NCI-H524 treated with DMSO at 0.1 percent for 48 hours (cell line): Measurements from ENCODE around the gene IGSF21.

Experiments used
- DNase-seq: peaks from one replicate; lab custom pipeline; 2025; lab: John Stamatoyannopoulos, UW

The IGSF21 gene

DNA sequence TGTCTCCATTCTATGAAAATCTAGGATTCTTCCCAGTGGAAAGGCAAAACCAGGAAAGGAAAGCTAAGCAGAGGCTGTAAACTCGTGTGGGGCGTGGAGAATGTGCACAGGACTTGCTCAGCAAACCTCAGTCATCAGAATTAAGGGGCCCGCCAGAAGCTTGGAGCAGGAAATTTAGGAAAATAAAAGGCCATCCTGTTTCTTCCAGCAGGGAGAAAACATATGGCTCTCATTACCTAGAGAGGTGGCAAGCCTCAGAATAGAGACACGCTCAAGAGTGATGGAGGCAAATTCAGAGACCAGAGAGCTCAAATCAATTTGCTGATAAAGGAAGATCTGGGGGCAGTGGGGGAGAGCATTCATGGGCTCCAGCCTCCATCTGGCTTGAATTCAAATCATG, 221.2 kb downstream of the IGSF21 start:
- DNase-seq = no peak

DNA sequence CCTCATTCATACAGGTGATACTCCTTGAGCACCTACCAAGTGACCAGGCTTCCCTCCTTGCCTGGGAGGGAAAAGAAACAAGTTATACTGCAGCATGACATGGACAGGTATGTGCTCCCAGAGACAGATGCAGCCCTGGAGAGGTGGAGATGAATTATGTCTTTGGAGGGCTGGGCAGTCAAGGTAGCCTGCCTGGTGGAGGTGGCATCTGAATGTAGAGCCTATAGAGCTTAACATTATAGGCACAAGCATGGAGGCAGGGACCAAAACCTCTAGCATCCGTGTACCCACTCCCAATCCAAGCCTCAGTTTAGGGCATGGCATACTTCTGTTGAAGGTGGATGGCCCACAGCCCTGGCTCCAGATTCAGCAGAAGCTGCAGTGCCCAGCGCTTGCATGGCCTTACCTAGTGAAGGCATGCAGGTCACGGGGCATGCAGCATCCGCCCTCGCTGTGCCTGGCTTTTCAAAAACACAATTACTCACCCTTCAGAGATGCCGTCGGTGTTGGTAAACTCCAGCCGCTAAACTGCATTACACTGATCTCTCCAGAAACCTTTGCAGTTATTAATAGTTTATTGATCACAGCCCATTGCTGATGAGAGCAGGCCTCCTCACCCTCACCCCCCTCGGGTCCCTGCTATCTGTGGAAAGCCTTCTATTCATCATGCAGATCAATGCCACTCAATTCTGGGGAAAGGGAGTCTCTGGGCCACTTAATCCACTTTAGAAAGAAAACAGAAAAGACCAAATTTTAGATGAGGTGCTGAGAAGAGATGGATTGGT, 222.1 kb downstream of the IGSF21 start:
- no peak for DNase-seq

DNA sequence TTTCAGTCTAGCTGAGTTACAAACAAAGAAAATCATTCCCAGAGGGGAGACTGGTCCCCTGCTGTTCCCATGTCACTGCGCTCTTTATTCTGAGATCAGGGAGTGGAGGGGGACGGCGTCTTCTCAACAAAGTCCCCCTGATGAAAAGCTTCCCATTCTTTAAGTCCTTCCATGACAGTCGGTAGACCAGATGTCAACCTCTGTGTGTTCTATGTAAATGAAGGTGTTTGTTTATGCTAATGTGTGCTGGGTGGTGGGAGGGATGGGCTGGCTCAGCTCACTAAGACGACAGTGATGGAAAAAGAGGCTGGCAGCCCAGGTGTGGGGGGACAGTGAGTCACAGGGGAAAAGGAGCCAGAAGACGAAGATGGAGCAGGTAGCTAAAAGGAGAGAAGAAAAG, 225.0 kb downstream of the IGSF21 start:
- no peak for DNase-seq

DNA sequence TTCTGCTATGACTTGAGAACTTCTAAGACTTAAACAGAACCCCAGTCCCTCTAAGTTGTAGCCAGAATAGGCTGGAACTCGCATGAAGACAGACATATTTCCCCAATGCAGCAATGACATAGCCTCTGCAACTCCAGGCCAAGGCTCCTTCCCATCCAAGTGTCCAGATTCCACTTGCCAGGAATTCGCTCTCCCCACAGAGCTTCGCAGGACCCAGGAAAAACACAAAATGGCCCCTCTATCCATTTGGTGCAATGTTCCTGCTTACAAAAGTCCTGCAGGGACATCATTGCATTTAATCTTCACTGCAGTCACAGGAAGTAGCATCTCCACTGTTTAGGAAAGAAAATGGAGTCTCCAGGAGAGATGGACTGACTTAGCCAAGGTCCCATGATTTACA, 225.6 kb downstream of the IGSF21 start:
- no peak for DNase-seq

DNA sequence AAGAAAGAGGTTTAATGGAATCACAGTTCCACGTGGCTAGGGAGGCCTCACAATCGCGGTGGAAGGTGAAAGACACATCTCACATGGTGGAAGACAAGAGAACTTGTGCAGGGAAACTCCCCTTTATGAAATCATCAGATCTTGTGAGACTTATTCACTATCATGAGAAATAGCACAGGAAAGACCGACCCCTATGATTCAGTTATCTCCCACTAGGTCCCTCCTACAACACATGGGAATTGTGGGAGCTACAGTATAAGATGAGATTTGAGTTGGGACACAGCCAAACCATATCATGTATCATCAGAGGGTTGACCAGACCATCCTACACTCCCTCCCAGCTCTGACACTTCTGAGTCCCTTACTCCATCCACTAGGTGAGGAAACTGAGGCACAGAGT, 229.2 kb downstream of the IGSF21 start:
- no peak for DNase-seq

DNA sequence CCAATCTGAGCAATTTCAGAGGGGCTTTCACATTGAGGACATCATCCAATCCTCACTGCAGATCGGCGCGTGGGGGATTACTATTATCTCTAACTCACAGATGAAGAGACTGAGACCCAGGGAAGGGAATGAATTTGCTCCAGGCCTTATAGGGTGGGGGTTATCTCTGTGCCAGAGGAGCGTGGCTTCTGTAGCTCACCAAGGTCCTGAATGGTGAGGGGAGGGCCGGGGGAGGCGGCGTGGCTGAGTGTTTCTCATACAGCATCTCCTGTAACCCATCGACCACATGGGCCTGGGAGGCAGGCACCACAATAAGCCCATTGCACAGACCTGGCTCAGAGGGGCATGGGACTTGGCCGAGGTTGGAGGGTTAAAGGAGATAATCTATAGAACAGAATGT, 230.2 kb downstream of the IGSF21 start:
- no peak for DNase-seq

DNA sequence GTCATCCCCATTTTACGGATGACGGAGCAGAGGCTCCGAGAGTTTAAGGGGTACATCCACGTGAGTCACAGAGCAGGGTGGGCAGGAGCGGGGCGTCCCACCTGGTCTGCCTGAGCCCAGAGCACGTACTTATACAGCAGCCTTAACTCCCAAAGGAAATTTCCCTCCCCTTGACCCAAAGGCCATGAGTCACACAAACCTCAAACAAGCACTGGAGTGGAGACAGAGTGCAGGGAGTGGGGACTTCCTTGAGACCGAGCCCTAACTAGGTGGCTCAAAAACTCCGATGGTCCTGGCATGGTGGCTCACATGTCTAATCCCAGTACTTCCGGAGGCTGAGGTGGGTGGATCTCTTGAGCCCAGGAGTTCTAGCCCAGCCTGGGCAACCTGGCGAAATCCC, 231.6 kb downstream of the IGSF21 start:
- no peak for DNase-seq

DNA sequence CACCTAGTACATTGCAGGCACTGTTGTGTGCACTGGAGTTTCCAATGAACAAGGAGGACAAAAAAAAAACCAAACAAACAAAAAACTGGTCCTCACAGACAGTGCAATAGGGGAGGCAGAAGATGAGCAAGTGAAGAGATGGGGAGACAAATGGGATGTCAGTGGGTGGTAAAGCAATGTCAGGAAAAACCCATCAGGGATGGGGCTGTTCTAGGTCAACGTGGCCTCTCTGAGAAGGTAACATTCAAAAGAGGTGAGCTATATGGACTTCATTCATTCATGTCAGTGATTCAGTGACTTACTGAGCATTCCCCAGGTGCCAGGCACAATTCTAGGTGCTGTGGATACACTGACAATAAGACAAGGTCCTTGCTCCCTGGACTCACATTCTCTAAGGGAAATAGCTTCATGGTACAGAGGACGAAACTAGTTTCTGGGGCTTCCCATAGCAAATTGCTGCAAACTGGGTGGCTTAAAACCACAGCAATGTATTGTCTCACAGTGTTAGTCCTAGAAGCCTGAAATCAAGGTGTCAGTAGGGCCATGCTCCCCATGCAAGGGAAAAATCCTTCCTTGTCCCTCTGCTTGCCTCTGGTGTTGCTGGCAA, 232.7 kb downstream of the IGSF21 start:
- DNase-seq = no peak

DNA sequence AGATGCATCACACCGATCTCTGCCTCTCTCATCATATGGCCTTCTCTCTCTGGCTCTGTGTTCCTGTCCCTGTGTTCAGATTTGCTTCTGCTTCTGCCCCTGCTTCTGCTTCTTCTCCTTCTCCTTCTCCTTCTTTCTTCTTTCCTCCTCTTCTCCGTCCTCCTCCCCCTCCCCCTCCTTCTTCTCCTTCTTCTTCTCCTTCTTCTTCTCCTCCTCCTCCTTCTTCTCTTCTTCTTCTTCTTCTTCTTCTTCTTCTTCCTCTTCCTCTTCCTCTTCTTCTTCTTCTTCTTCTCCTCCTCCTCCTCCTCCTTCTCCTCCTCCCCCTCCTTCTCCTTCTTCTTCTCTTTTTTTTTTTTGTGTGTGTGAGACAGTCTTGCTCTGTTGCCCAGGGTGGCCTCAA, 233.2 kb downstream of the IGSF21 start:
- DNase-seq = no peak

DNA sequence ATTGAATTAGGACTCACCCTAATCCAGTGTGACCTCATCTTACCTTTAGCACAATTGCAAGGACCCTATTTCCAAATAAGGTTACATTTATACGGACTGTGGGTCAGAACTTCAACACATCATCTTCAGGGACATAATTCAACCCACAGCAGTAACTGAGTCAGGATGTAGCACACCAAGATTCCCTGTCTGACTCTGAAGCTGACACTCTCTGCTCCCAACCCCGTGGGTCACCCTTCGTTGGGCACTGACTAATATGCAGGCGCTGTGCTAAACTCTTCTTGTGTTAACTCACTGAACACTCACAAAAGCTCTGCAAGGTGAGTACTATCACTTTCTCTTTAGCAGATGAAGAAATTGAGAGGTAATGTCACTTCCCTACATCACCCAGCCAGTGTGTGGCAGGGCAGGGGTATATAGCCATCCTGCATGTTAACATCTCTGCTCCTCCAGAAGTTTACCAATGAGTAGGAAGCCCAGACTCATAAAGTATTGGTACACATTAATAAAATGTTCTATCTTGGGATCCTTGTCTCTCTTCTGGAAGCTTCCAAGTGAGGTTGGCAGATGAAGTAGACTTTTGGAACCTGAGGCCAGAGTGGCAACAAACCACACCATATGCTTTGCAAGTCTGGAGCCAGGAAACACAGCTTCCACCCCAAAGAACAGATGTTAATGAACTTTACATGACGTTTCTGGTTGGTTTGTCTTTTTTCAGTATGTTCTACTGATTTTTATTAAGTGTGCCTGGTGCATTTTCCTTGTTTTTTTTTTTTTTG, 233.9 kb downstream of the IGSF21 start:
- no peak for DNase-seq

DNA sequence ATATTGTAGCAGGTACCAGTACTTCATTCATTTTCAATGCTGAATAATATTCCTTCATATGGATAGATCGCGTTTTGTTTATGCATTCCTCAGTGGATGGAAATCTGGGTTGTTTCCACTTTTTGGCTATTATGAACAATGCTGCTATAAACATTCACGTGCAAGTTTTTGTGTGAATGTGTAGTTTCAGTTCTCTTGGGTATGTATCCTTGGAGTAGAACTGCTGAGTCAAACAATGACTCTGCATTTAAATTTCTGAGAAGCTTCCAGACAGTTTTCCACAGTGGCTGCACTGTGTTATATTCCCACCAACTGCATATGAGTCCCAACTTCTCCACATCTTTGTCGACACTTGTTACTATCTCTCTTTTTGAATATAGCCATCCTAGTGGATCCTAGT, 235.1 kb downstream of the IGSF21 start:
- DNase-seq = no peak

DNA sequence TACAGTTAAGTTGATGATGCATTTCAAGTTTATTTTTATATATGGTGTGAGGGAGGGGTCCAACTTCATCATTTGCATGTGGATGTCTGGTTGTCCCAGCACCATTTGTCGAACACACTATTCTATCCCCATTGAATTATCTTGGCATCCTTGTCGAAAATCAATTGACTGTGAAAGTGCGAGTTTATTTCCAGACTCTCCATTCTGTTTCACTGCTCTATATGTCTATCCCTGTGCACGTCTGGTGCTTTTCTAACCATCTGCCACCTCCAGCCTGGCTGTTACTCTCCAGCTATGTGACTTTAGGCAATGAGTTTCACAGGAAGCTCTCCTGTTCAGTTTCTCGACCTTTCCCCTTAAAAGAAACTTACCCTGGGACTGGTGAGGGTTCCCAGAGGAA, 236.0 kb downstream of the IGSF21 start:
- peak; percentile 20 for DNase-seq

DNA sequence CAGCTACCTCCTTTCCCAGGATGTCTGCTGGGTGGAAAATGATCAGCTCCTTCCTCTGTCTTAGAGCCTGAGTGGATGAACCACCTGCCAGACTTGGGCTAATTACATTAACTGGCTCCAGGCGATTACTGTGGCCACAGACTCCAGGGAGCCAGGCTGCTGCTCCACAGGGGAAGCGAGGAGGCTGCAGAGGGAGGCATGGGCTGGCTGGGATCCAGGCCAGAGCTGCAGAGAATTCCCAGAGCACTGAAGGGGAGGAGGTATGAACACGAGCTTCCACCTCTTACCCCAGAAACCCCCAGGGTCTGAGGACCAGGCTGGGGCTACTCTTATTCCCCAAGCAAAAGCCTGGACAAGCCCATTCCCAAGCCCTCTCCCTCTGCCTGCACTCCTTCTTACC, 237.2 kb downstream of the IGSF21 start:
- DNase-seq = peak; percentile 94

DNA sequence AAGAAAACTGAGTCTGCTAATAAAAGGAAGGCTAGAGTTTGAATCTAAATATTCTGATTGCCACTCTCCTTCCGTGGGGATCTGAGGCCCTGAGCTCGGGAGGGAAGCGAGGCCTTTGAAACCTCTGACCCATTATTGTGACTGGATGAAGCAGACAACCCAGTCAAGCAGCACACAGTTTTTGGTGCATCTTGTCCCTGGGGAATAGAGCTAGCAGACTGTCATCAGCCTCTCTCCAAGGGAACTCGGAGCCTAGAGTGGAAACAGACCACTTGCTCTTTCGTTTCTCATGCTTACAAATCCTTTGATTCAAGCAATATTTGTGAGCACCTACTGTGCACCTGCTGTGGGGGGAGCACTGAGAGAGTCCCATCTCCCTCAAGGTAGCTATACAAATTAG, 240.0 kb downstream of the IGSF21 start:
- DNase-seq = no peak

DNA sequence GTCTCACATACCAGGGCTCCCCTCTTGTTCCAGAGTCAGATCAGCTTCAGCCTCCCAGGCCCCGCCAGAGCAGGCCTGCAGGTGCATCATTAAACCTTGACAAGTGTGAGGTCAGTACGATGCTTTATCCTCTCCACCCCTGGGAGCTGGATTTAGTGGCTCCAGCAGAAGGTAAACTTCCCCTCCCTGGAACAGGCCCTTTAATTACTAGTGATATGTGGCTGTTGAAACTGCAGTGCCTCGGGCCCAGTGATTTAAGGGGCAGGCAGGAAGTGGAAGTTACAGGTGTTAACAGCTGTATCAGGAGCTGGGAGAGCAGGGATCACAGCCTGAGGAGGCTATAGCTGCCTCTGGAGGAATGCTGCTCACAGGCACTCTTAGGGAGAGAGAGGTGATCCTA, 240.8 kb downstream of the IGSF21 start:
- no peak for DNase-seq

DNA sequence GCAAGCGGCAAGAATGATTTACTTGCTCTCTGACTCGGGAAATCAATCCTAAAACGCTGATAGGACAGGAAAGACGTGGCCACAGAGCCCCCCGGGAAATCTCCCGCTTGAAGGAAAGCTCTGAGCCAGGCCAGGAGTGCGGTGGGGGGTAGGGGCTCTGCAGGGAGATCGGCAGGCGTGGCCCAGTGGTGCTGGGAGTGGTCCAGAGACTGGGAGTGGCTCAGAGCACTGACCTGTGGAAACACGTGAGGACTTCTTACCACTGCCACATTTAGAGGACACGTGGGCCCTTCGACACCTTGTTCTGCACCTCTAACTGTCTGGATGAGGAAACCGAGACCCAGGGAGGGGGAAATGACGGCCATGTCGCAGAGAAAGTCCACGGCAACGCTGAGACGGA, 243.1 kb downstream of the IGSF21 start:
- DNase-seq = no peak

DNA sequence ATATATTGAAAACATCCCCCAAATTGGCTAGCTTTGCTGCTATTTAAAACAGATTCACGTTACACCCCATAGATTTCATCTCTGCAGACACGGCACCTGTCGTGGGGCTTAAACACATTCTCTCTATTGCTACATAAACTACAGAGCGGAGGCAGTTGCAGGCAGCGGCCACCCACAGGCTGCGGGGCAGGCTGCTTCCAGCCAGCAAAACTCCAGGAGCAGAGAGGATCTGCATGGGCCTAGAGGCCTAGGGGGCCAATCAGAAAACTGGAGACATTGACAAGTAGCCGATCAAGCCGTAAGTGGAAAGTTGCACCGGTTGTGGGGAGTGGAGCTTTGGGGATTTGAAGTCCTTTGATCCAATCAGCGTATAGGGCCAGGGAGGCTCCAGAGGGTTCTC, 244.1 kb downstream of the IGSF21 start:
- DNase-seq = no peak

DNA sequence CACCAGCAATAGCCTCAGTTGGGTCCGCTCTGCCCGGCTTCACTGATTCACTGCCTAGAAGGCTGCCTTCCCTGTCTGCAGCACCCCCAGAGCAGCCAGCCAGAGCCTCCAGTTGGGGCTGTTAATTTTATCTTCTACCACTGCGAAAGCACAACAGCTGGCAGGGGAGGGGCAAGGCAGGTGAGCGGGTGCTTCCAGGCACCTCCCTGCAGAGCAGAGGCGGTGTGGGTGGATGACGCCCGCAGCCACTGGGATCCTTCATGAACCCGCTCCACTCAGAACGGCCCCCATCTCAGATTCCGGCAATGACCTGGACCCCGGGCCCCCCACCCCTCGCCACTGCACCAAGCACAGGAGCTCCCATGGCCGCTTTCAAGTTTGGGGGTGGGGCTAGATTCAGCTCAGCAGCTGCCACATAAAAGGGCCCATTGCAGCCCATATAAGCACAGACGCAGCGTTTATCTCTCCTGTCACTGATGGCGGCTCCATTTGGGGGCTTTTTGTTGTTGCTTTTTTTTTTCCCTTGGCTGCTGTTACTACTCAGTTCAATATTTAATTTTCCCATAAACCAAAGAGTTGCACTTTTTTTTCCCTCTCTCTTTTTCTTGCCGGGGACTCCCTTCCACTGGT, 245.2 kb downstream of the IGSF21 start:
- peak; percentile 34 for DNase-seq

DNA sequence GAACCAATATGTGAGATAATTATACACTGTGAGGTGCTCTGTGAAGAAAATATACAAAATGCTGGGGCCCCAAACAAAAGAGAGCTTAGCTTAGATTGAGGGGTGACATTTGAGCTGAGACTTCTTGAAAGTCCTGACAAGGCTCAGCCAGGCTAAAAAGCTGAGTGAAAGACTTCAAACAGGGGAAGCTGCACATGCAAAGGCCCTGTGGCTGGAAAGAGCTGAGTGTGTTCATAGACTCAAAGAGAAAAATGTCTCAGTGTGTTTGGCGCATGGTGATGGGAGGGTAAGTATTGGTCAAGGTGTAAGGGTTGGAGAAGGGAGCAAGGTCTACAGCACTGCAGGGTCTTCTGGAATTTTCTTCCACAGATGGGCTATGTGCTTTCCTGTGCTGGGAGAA, 245.9 kb downstream of the IGSF21 start:
- no peak for DNase-seq

DNA sequence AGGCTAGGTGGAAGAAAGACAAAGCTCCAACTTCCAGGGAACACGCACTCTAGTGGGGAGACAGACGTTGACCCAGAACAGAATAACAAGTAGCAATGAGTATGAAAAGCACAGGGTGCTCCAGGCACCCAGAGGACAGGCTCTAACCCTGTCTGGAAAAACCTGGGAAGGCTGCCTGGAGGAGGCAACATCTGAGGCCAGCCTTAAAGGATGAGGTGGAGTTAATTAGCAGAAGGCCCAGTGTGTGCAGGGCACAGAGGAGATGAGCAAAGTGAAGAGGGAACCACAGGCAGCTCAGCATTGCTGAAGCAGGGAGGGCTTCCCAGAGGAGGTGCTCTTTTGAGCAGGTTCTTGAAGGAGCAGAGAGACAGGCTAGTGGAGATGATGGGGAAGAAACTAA, 246.4 kb downstream of the IGSF21 start:
- no peak for DNase-seq

DNA sequence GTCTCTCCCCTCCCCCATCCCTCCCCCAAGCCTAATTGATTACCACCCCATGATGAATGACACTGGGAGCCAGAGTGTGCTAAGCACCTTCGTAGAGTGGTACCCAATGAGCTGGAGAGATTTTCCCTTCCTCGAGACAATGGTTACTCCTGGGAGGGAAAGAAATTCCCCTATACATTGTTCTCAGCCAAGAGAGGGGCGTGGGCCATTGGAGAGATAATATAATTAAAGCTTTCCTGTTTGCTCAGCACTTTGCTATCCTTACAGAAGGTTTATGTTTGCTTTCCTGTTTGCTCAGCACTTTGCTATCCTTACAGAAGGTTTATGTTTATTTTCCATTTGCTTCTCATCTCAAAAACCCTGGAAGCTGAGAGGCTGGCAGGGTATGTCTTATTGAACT, 247.0 kb downstream of the IGSF21 start:
- DNase-seq = no peak

DNA sequence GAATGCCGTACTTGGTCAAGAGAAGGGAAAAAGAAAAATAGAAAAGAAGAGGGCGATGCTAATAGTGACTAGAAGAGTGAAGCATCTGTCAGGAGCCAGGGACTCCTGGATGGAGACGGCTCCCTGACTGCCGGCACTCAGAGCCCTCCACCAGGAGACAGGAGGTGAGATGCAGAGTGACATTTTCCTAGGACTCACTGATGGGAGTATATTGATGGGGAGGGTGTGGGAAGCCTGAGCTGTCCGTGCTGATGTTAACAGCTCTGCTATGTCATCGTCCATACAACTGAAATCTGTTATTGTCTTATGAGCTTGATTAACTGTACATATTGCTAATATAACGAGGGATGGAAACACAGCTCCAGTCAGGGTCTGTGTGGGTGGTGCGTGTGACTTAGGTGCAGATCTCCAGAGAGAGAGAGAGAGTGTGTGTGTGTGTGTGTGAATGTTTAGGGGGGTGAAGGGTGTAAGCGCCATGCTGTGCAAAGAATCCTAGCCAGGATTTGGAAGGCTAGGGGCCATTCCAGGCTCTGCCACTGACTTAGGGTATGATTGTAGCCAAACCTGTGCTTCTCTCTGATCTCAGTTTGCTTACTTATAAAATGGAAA, 250.1 kb downstream of the IGSF21 start:
- no peak for DNase-seq
